ENCODE measurements around the gene HECA.
"Not testable (repeated sequence)": the region's sequence is repeated elsewhere in the genome, so short reads cannot be mapped to it uniquely, and the experiment has no call there.

The HECA gene

DNA sequence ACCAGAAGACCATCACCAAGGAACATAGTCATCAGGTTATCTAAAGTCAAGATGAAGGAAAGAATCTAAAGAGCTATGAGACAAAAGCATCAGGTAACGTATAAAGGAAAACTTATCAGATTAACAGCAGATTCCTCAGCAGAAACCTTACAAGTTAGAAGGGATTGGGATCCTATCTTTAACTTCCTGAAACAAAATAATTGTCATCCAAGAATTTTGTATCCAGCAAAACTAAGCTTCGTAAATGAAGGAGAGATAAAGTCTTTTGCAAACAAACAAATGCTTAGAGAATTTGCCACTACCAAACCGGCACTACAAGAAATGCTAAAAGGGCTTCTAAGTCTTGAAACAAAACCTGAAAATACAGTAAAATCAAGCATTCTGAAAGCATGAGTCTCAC lies 71.0 kb downstream of the HECA start:
- in situ Hi-C loops (cut with HindIII; ENCODE audit: low pct_unique_long_range_greater_than_20kb, low sequenced_read_pairs), result no loop called here
- no peak for DNase-seq (ENCODE audit: low read depth in 1 of 2, low spot score in 1 of 2)
- TF ChIP-seq JUND (IDR thresholded peaks at IDR 0.05; ENCODE audit: low read depth), result no peak

DNA sequence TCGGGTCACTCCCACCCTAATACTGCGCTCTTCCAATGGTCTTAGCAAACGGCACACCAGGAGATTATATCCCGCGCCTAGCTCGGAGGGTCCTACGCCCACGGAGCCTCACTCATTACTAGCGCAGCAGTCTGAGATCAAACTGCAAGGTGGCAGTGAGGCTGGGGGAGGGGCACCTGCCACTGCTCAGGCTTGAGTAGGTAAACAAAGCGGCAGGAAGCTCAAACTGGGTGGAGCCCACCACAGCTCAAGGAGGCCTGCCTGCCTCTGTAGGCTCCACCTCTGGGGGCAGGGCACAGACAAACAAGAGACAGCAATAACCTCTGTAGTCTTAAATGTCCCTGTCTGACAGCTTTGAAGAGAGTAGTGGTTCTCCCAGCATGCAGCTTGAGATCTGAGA lies 75.9 kb downstream of the HECA start:
- in situ Hi-C loops (cut with HindIII; ENCODE audit: low pct_unique_long_range_greater_than_20kb, low sequenced_read_pairs), result not testable (repeated sequence)

DNA sequence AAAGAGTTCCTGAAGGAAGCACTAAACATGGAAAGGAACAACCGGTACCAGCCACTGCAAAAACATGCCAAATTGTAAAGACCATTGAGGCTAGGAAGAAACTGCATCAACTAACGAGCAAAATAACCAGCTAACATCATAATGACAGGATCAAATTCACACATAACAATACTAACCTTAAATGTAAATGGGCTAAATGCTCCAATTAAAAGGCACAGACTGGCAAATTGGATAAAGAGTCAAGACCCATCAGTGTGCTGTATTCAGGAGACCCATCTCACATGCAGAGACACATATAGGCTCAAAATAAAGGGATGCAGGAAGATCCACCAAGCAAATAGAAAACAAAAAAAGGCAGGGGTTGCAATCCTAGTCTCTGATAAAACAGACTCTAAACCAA lies 77.6 kb downstream of the HECA start:
- in situ Hi-C loops (cut with HindIII; ENCODE audit: low pct_unique_long_range_greater_than_20kb, low sequenced_read_pairs), result not testable (repeated sequence)

More for the DNA sequence above, 75.9 kb downstream of the HECA start:
- DNase-seq (ENCODE audit: low read depth in 1 of 2, low spot score in 1 of 2), result not testable (repeated sequence)

DNA sequence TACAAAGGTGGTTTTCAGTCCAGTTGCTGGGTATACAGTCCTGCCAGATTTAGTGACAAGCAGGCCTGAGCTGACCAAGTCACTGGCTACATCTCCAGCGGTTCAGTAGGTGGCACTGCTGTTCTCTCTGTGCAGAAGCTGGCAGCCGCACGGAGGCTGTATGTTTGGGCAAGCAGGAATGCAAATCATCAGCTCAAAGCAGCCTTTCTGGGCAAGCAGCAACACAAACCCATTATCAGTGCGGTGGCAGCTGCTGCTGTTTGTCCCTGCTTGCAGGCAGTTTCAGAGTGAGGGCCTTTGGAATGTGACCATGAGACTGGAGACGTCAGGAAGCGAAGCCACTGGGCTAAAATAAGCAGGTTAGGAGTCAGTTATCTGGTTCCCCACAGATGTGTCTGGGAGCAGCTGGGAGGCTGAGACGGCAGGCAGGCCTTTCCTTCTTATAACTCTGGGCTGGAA lies 84.4 kb downstream of the HECA start:
- in situ Hi-C loops (cut with HindIII; ENCODE audit: low pct_unique_long_range_greater_than_20kb, low sequenced_read_pairs), result no loop called here
- no peak for TF ChIP-seq JUND (IDR thresholded peaks at IDR 0.05; ENCODE audit: low read depth)
- peak; percentile 50 to 92 for DNase-seq (ENCODE audit: low read depth in 1 of 2, low spot score in 1 of 2)

More for the DNA sequence above, 77.6 kb downstream of the HECA start:
- not testable (repeated sequence) for DNase-seq (ENCODE audit: low read depth in 1 of 2, low spot score in 1 of 2)

DNA sequence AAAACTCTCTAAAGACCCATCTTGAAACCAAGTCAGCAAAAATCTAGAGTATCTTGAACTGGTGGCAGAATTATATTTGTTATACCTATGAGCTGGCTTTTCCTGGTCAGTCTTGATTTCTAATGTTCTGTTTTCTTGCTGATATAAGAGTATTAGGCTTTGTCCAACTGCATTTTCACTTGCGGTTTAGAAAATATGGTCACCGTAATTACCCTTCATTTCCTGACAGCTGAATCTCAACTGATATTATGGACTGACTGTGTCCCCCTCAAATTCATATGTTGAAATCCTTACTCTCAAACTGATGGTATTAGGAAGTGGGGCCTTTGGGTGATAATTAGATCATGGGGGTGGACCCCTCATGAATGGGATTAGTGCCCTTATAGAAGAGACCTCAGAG lies 84.9 kb downstream of the HECA start:
- DNase-seq (ENCODE audit: low read depth in 1 of 2, low spot score in 1 of 2), result no peak
- in situ Hi-C loops (cut with HindIII; ENCODE audit: low pct_unique_long_range_greater_than_20kb, low sequenced_read_pairs), result no loop called here
- no peak for TF ChIP-seq JUND (IDR thresholded peaks at IDR 0.05; ENCODE audit: low read depth)

DNA sequence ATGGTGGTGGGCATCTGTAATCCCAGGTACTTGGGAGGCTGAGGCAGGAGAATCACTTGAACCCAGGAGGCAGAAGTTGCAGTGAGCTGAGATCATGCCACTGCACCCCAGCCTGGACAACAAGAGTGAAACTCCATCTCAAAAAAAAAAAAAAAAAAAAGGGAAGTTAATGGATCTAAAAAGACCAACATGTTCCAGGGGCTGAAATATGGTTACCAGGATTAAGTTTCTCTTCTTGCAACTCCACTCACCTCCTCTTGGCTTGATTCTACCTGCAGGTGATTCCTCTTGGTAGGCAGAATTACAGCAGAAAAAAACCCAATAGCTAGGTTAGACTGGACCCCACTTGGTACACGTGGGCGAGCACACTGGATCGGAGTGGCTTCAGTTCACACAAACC lies 93.5 kb downstream of the HECA start:
- in situ Hi-C loops (cut with HindIII; ENCODE audit: low pct_unique_long_range_greater_than_20kb, low sequenced_read_pairs); DNase-seq (ENCODE audit: low read depth in 1 of 2, low spot score in 1 of 2): not testable (repeated sequence)

All from T47D (cell line).